ENCODE results near the gene DYNLL2.

DYNLL2 gene

GRCh38 chr17:58047376-58048150, 35.7 kb upstream of the DYNLL2 start:
- DNase-seq (ENCODE audit: low read depth): no peak
- TF ChIP-seq, protein P1, sequence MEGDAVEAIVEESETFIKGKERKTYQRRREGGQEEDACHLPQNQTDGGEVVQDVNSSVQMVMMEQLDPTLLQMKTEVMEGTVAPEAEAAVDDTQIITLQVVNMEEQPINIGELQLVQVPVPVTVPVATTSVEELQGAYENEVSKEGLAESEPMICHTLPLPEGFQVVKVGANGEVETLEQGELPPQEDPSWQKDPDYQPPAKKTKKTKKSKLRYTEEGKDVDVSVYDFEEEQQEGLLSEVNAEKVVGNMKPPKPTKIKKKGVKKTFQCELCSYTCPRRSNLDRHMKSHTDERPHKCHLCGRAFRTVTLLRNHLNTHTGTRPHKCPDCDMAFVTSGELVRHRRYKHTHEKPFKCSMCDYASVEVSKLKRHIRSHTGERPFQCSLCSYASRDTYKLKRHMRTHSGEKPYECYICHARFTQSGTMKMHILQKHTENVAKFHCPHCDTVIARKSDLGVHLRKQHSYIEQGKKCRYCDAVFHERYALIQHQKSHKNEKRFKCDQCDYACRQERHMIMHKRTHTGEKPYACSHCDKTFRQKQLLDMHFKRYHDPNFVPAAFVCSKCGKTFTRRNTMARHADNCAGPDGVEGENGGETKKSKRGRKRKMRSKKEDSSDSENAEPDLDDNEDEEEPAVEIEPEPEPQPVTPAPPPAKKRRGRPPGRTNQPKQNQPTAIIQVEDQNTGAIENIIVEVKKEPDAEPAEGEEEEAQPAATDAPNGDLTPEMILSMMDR (conservative IDR thresholded peaks at IDR 0.05; ENCODE audit: low read depth, low read length): no peak
- no peak overlapping the region for H3K4me3 ChIP-seq (ENCODE audit: low read depth, low read length)

- H3K4me3 ChIP-seq (ENCODE audit: low read depth, low read length): no peak overlapping the region
- DNase-seq (ENCODE audit: low read depth): no peak
- TF ChIP-seq, protein P1 (conservative IDR thresholded peaks at IDR 0.05; ENCODE audit: low read depth, low read length): no peak
Observed at GRCh38 chr17:58049533-58049932, 33.7 kb upstream of the DYNLL2 start.

DNA sequence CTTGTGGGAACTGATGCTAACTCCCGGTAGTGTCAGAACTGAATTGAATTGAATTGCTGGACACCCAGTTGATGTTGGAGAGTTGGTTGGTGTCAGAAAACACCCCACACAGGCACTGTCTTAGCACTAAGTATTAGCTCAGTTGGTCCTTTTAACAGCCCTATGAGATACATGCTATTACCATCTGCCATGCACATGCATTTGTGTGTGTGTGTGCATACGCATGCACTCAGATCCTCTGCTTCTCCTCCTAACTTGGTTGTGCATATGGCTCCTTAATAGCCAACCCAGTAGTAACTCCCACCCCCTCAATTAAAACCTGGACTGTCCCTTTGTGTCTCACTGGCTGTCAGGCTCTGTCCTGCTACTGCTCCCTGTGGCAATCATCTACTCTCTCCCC, 32.3 kb upstream of the DYNLL2 start:
- DNase-seq (ENCODE audit: low read depth): no peak
- no peak overlapping the region for H3K4me3 ChIP-seq (ENCODE audit: low read depth, low read length)
- TF ChIP-seq, protein P1 (conservative IDR thresholded peaks at IDR 0.05; ENCODE audit: low read depth, low read length): no peak

GRCh38 chr17:58051468-58051867, 31.8 kb upstream of the DYNLL2 start:
- no peak for DNase-seq (ENCODE audit: low read depth)
- no peak overlapping the region for H3K4me3 ChIP-seq (ENCODE audit: low read depth, low read length)
- TF ChIP-seq, protein P1 (conservative IDR thresholded peaks at IDR 0.05; ENCODE audit: low read depth, low read length): no peak

- TF ChIP-seq, protein P1 (conservative IDR thresholded peaks at IDR 0.05; ENCODE audit: low read depth, low read length): no peak
- no peak for DNase-seq (ENCODE audit: low read depth)
- no peak overlapping the region for H3K4me3 ChIP-seq (ENCODE audit: low read depth, low read length)
Observed at GRCh38 chr17:58052407-58052806, 30.8 kb upstream of the DYNLL2 start.

DNA sequence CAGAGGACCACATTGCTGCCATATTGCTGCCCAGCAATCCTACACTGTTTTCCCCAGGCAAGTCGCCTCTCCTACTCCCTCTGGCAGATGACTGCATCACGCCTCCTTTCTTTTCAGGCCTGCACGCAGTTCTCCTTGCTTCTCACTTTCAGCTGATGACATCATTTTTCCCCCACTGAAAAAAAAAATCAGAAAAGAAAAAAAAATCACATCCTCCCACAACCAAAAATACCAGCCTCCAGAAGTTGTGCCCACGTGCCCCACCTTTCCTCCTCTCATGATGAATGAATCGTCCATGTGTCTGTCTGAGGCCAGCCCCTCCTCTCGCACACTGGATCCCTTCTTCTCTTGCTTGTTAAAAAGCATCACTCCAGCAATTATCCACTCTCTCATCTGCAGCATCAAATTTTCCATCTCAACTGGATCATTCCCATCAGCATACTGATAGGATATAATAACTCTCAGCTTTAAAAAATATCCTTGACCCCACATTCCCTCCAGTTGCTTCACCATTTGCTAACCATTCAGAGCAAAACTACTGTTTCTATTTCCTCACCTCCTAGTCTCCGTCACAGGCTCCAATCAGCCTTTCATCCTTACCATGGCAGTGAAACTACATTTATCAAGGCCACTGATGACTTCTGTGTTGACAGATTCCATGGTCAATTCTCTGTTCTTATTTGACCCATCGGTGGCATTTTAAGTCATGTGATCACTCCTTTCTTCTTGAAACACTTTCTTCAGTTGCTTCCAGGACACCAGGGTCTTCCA, 30.1 kb upstream of the DYNLL2 start:
- no peak for DNase-seq (ENCODE audit: low read depth)
- TF ChIP-seq, protein P1 (conservative IDR thresholded peaks at IDR 0.05; ENCODE audit: low read depth, low read length): no peak
- H3K4me3 ChIP-seq (ENCODE audit: low read depth, low read length): no peak overlapping the region
